GM13976 (cell line): Measurements from ENCODE around the gene CHML.

Experiments used
- DNase-seq: peaks from one replicate; pipeline ENCODE4 v3.0.0; 2012; ENCODE audit warnings: low spot score
- in situ Hi-C: fragments of 300-500 bp; cut with MboI; formaldehyde crosslinking; loops from one replicate; pipeline ENCODE4 v1.12.0; 2022; ENCODE audit warnings: low sequenced_read_pairs, mixed read lengths, inconsistent platforms; ENCODE audit not compliant: unreplicated experiment
- TF ChIP-seq, protein P1 (sequence below): IDR thresholded peaks from 2 replicates; pipeline ENCODE4 v1.5.1; 2012; ENCODE audit warnings: borderline replicate concordance, mild to moderate bottlenecking; ENCODE audit not compliant: insufficient read depth; ENCODE audit errors: extremely low read depth, missing control alignments, control extremely low read depth

Gene CHML

DNA sequence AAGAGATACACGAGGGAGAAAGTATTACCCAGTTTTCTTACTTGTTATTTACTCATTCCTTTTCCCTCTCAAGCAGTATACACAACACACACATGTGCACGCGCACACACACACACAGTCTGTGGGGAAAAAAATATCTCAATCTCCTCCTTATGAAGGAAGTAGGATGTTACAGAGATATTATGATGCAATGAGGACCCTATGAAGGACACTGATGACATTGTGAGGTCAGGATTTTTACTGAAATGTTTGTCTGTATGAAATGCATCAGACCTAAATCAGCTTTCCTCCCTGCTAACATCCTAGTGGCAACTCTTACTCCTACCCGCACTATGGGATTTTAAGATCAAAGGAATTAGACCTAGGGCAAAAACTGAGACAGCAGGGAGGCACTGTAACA lies 11.8 kb upstream of the CHML start, which contains the start of gene WDR64:
TSS of gene WDR64 (plus strand) at position 270 of the 400 bp plus-strand sequence. CDS start 204 bp downstream, outside the sequence.
- in situ Hi-C loops, result no loop called here
- TF ChIP-seq, protein P1, sequence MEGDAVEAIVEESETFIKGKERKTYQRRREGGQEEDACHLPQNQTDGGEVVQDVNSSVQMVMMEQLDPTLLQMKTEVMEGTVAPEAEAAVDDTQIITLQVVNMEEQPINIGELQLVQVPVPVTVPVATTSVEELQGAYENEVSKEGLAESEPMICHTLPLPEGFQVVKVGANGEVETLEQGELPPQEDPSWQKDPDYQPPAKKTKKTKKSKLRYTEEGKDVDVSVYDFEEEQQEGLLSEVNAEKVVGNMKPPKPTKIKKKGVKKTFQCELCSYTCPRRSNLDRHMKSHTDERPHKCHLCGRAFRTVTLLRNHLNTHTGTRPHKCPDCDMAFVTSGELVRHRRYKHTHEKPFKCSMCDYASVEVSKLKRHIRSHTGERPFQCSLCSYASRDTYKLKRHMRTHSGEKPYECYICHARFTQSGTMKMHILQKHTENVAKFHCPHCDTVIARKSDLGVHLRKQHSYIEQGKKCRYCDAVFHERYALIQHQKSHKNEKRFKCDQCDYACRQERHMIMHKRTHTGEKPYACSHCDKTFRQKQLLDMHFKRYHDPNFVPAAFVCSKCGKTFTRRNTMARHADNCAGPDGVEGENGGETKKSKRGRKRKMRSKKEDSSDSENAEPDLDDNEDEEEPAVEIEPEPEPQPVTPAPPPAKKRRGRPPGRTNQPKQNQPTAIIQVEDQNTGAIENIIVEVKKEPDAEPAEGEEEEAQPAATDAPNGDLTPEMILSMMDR, result no peak
- DNase-seq, result no peak

DNA sequence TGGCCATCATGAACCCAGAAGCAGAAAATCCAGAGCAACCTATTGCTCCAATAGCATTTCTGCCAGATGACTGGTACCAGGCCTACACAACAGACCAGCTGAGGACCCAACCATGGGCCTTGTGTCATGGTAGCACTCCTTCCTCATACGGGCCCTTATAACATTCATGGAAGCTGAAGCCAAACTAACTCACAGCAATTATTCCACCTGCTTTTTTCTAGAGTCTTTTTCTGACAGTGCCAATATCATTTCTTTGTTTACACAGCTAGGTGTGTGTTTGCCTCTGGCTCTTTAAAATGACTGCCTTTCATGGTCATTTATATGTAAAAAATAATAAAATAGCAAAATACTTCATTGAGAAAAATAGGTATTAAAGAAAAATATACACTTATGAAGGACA lies 8.0 kb upstream of the CHML start:
- TF ChIP-seq, protein P1, result no peak
- no peak for DNase-seq
- in situ Hi-C loops, result no loop called here

DNA sequence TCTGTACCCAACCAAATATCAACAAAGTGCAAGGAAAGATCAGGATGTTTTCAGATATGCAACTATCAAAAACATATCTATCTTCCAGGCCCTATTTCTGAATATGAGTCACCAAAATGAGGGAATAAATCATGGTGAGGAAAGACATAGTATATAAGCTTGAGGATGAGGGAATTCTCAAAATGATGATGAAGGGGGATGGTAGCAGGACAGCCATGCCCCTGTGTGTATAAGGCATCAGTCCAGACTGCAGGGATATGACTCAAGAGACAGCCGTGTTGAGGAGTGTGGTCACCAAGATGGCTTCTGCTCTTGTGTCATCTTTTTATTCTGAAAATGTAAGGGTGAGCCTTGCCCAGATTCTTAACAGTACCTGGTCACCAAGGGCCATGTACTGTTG lies 7.5 kb upstream of the CHML start:
- DNase-seq, result no peak
- in situ Hi-C loops, result no loop called here
- TF ChIP-seq, protein P1, result no peak

DNA sequence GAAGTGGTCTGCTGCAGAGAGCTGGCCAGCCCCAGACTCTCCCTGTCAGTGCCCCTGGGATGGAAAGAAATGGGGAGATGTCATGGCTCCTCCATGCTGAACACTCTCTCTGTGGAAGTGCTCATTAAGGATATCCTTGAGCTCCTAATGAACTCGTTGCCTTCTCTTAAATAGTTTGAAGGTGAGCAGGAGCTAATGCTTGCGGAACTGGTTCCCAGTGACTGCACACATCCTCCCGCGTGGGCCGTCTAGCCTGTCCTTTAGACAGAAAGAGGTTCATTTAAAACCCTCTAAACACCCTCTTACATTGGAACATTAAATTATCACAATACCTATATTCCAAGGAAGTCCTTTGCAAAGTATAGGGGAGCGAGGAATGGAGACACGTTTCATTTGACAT lies 6.0 kb upstream of the CHML start:
- no peak for DNase-seq
- TF ChIP-seq, protein P1, result no peak
- in situ Hi-C loops, result no loop called here

DNA sequence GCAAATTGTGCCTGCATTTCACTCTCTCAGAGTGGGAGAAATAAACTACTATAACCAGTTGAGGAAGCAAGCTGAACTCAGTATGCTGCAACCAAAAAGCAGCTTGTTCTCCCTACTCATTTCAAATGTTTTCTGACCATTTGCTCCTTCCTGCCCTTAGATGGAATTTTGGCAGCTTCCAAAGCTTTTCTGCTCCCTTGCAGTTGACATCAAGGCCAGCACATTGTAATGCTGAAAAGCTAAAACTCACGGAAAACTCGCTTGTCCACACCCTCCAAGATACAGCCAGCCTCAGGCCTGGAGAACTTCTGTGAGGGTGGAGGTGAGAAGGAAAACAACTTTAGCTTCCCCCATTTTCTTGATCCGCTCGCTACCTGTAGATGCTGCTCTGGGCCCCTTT lies 5.0 kb upstream of the CHML start:
- in situ Hi-C loops, result no loop called here
- TF ChIP-seq, protein P1, result no peak
- DNase-seq, result no peak

DNA sequence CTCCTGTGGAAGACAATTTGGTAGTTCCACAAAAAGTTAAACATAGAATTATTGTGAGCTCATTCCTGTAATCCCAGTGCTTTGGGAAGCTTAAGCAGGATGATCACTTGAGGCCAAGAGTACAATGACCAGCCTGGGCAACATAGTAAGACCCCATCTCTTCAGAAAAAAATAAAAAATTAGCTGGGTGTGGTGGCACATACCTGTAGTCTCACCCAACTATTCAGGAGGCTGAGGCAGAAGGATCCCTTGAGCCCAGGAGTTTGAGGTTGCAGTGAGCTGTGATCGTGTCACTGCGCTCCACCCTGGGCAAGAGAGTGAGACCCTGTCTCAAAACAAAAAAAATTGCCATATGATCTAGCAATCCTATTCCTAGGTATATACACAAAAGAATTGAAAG lies 4.1 kb upstream of the CHML start:
- TF ChIP-seq, protein P1, result no peak
- DNase-seq, result no peak
- in situ Hi-C loops, result no loop called here

DNA sequence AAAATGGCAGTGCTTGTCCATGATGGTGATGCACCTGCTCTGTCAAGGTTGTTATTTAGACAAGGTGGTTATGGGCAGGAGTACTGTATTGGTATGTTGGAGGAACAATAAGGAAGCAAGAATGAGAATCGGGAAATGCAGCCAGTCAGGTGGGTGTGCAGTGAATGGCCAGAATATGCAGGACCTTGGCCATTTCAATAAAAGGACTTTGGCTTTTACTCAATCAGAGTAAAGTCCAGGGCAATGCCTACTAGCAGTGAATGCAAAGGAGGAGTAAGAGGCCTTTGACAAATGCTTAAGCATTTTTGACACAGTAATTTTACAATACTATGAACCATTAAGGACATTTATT lies 2.4 kb upstream of the CHML start:
- no peak for DNase-seq
- in situ Hi-C loops, result no loop called here
- TF ChIP-seq, protein P1, result no peak
